DOHH2 (cell line): ENCODE measurements around the gene STK38L.

Experiments
- H3F3A ChIP-seq: fragments of 200-600 bp; sonication (generic), shearing (Covaris generic); 2 replicates; pipeline ENCODE4 v1.6.0; 2016; ENCODE audit warnings: antibody characterized with exemption, mild to moderate bottlenecking; ENCODE audit not compliant: control insufficient read depth, insufficient read depth
- H3K27ac ChIP-seq: fragments of 200-600 bp; sonication (generic); 2 replicates; pipeline ENCODE4 v1.5.1; 2014; ENCODE audit warnings: low read depth, mild to moderate bottlenecking, low read length, moderate library complexity
- H3K27me3 ChIP-seq: fragments of 200-600 bp; sonication (generic); 2 replicates; pipeline ENCODE4 v1.6.1; 2014; ENCODE audit warnings: mild to moderate bottlenecking, low read length, mixed read lengths; ENCODE audit not compliant: control insufficient read depth
- H3K36me3 ChIP-seq: fragments of 200-600 bp; sonication (generic); 2 replicates; pipeline ENCODE4 v1.6.1; 2014; ENCODE audit warnings: mild to moderate bottlenecking, low read length, moderate library complexity, mixed read lengths; ENCODE audit not compliant: control insufficient read depth
- H3K4me1 ChIP-seq: fragments of 200-600 bp; sonication (generic); 2 replicates; pipeline ENCODE4 v1.6.1; 2014; ENCODE audit warnings: mild to moderate bottlenecking, low read length, mixed read lengths; ENCODE audit not compliant: control insufficient read depth
- H3K4me2 ChIP-seq: fragments of 200-600 bp; sonication (generic); 2 replicates; pipeline ENCODE4 v1.6.0; 2014; ENCODE audit warnings: mild to moderate bottlenecking, low read length, moderate library complexity
- H3K4me3 ChIP-seq: fragments of 200-600 bp; sonication (generic); 2 replicates; pipeline ENCODE4 v1.5.1; 2014; ENCODE audit warnings: mild to moderate bottlenecking, low read length, mixed read lengths
- H3K79me2 ChIP-seq: fragments of 200-600 bp; sonication (generic); 2 replicates; pipeline ENCODE4 v1.6.1; 2014; ENCODE audit warnings: mild to moderate bottlenecking, low read length, mixed read lengths; ENCODE audit not compliant: control insufficient read depth
- H3K9me2 ChIP-seq: fragments of 200-600 bp; sonication (generic); replicated peaks from 2 replicates; pipeline ENCODE4 v1.6.1; 2014; ENCODE audit warnings: mild to moderate bottlenecking, low read length, mixed read lengths; ENCODE audit not compliant: control insufficient read depth
- H3K9me3 ChIP-seq: fragments of 200-600 bp; sonication (generic); 2 replicates; pipeline ENCODE4 v1.6.1; 2014; ENCODE audit warnings: antibody characterized with exemption, low read length, mixed read lengths; ENCODE audit not compliant: control insufficient read depth, insufficient read depth
- H4K20me1 ChIP-seq: fragments of 200-600 bp; sonication (generic); 2 replicates; pipeline ENCODE4 v1.6.0; 2014; ENCODE audit warnings: low read depth, mild to moderate bottlenecking, antibody characterized with exemption, low read length, moderate library complexity; ENCODE audit not compliant: control insufficient read depth, insufficient read depth
- CTCF ChIP-seq: fragments of 200-600 bp; sonication (generic); IDR thresholded peaks from one replicate; pipeline ENCODE4 v1.5.1; 2014; ENCODE audit warnings: antibody characterized with exemption, mild to moderate bottlenecking, low read depth, low read length; ENCODE audit not compliant: poor library complexity, severe bottlenecking
- EZH2phosphoT487 ChIP-seq: fragments of 200-600 bp; sonication (generic); IDR thresholded peaks from 2 replicates; pipeline ENCODE4 v1.6.1; 2017; ENCODE audit warnings: borderline replicate concordance, mild to moderate bottlenecking, antibody characterized with exemption, low read length, moderate library complexity, mixed read lengths

STK38L gene

DNA sequence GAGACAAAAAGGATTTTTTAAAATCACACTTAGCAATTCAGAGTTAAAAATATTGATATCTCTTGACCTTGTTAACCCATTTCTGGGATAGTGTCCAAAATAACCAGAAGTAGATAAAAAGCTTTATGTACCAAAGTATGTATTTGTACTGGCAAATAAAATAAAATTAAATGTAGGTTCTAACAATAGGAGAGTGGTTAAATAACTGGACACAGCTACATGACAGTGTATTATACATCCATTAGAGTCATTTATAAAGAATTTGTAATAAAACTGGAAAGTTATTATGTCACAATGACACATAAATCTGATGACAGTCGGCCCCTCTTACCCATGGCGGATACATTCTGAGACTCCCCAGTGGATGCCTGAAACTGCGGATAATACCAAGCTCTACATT, 122.5 kb downstream of the STK38L start:
- Histone ChIP-seq H3K27me3 (no peaks in the 10 kb centered on the region), H3K9me3 (no peaks in the 10 kb centered on the region), H3F3A (no peaks in the 10 kb centered on the region), H3K9me2 (no peaks in the 10 kb centered on the region), H3K79me2 (no peaks in the 10 kb centered on the region), H3K4me2 (no peak overlapping the region), H3K27ac (no peak overlapping the region), H3K4me3 (no peak overlapping the region), H4K20me1 (no peaks in the 10 kb centered on the region), H3K4me1 (no peaks in the 10 kb centered on the region), H3K36me3 (no peaks in the 10 kb centered on the region)
- TF ChIP-seq CTCF (no peak), EZH2phosphoT487 (no peak)

DNA sequence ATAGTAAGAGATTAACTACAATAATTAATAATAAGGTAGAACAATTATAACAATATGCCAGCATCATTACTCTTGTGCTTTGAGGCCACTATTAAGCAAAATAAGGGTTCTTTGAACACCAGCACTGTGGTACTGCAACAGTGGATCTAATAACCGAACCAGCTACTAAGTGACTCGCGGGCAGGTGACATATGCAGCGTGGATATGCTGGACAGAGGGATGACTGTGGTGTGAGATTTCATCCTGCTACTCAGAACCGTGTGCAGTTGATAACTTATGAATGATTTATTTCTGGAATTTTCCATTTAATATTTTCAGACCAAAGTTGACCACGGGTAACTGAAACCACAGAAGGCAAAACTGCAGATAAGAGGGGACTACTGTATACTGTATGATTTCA, 123.0 kb downstream of the STK38L start:
- Histone ChIP-seq H3K79me2 (no peaks in the 10 kb centered on the region), H3K4me2 (no peak overlapping the region), H3K27me3 (no peaks in the 10 kb centered on the region), H3K4me1 (no peaks in the 10 kb centered on the region), H3K27ac (no peak overlapping the region), H3K9me3 (no peaks in the 10 kb centered on the region), H3K4me3 (no peak overlapping the region), H3F3A (no peaks in the 10 kb centered on the region), H3K9me2 (no peaks in the 10 kb centered on the region), H4K20me1 (no peaks in the 10 kb centered on the region), H3K36me3 (no peaks in the 10 kb centered on the region)
- TF ChIP-seq EZH2phosphoT487 (no peak), CTCF (no peak)
